ENCODE measurements around the gene CACNA1F.
"Not testable (repeated sequence)": the region's sequence is repeated elsewhere in the genome, so short reads cannot be mapped to it uniquely, and the experiment has no call there.

The CACNA1F gene

DNA sequence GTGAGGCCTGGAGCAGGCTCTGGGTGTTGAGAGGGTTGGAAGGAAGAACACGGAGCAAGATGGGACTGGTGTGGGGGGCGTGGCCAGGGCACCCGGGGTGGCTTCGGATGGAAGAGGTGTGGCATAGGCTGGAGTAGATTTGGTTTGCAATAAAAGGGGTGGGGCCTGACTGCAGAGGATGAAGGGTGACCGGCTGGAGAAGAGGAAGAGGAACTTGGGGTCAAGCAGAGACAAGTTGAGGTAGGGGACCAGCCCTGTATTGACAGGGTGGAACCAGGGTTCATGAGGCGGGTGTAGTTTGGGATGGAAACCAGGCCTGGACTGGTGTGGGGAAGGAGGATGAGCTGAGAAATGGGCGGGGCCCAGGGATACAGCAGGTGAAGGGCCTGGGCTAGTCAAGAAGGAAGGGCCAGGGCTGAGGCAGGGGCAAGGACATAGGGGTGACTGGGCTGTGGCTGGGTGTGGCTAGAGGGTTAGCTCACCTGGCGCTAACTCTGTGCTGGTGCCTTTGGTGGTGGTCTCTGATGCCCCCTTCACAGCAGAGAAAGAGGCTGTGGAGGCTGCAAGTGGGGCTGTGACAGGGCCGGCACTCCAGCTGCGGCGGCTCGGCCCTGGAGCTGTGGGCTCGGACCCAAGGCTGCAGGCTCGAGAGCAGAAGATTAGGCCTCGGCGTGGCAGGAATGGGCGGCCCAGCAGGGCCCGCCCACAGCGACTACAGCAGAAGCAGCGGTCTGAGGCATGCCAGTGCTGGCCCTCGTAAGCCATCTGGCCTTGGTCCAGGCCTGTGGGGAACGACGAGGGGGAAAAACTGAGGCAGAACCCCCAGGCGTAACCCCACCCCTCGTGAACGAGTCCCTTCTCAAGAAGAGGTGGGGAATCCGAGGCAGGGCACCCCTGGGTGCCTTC, 56.5 kb downstream of the CACNA1F start:
- no peak for DNase-seq (ENCODE audit: low read depth)

DNA sequence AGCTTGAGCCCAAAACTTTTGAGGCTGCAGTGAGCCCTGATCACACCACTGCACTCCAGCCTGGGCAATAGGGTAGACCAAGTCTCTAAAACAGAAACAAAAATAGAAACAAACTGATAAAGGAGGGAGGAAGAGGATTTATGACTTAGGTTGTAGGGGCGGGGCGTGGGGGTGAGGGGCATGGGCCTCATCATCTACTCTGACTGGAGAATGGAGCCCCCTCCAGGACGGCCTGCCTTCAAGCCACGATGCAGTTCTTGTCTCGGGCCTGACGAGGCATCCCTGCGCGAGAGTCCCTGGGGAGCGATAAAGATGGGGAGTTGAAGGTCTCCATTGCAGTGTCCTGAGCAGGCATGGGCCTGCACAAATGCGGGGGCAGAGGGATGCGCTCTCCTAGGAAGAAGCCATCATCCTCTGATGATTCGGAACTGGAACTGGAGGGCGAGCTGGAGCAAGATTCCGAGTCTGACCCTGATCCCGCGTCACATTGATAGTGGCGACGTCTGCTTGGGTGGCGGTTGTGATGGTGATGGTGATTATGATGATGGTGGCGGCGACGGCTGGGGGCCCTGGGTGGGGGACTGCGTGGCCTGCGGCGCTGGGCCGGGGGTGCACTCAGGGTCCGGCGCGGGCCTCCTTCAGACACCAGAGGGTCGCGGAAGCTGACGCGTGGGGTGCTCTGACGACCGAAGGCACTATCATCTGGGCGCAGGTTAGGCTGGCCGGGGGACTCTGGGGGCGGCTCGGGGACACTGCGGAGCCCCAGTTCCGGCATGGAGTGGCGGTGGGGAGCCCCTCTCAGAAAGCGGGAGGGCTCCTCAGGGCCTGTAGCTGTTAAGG, 57.5 kb downstream of the CACNA1F start:
- DNase-seq (ENCODE audit: low read depth): no peak

- no peak for DNase-seq (ENCODE audit: low read depth)
These were observed 58.4 kb downstream of the CACNA1F start for GRCh38 chrX:49174723-49175122.

DNA sequence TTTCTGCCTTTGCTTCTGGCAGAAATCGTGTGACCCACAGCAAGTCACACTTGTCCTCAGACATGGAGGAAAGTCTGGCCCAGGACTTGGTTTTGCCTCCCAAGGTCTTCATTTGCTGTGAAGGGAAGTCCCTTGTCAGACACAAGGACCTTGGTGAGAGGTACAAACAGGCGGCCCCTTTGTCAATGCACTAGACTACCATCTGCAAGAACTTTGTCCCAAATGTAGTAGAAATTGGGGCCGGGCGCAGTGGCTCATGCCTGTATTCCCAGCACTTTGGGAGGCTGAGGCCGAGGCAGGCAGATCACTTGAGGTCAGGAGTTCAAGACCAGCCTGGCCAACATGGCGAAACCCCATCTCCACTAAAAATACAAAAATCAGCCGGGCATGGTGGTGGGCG, 59.6 kb downstream of the CACNA1F start:
- DNase-seq (ENCODE audit: low read depth): not testable (repeated sequence)

- DNase-seq (ENCODE audit: low read depth): peak; percentile 58
These were observed 60.8 kb downstream of the CACNA1F start for GRCh38 chrX:49172280-49172780.

- DNase-seq (ENCODE audit: low read depth): peak; percentile 65
These were observed 61.3 kb downstream of the CACNA1F start, which contains the start of gene PLP2 for GRCh38 chrX:49171752-49172279. Gene PLP2, plus strand, starts transcription at chrX:49171898. Its CDS starts 103 bp downstream, at chrX:49172001.

- no peak for DNase-seq (ENCODE audit: low read depth)
These were observed 65.4 kb downstream of the CACNA1F start for GRCh38 chrX:49167740-49168108.

DNA sequence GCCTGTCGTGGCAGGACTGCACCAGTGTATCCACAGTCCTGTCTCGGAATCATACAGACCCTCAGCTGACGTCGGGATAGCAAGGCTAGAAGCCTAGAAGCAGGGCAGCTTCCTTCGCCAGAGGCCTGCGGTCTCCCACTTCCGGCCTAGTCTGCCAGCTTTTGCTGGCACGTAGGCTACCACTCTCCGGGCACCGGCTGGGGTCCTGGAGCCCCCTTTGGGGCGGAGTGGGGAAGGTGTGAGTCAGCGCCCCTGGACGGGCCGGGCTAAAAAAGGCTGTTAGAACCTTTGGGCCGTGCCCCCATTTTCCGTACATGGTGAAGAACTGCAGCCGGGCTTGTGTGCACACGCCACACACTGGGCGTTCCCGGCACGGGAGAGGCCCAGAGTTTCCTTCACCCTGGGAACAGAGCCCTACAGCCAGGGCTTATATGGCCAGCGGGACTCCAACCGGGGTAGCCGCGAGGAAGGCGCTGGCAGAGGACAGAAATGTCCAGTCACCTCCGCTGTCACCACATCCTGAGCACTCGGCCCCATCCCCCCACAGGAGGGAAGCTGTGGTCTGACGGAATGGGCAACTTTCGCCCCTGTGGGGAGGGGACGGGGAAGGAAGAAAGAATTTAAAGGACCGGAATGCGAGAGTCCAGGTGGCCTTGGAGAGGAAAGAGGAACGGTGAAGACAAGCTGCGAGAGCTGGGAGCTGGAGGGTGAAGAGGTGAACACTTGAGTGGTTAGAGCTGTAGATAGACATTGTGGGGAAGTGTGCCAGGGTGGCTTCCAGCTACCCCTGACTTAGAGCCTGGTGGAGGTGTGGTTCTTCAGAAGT, 66.0 kb downstream of the CACNA1F start:
- DNase-seq (ENCODE audit: low read depth): peak; percentile 62

GRCh38 chrX:49165901-49166881, 66.9 kb downstream of the CACNA1F start:
- DNase-seq (ENCODE audit: low read depth): peak; percentile 70

DNA sequence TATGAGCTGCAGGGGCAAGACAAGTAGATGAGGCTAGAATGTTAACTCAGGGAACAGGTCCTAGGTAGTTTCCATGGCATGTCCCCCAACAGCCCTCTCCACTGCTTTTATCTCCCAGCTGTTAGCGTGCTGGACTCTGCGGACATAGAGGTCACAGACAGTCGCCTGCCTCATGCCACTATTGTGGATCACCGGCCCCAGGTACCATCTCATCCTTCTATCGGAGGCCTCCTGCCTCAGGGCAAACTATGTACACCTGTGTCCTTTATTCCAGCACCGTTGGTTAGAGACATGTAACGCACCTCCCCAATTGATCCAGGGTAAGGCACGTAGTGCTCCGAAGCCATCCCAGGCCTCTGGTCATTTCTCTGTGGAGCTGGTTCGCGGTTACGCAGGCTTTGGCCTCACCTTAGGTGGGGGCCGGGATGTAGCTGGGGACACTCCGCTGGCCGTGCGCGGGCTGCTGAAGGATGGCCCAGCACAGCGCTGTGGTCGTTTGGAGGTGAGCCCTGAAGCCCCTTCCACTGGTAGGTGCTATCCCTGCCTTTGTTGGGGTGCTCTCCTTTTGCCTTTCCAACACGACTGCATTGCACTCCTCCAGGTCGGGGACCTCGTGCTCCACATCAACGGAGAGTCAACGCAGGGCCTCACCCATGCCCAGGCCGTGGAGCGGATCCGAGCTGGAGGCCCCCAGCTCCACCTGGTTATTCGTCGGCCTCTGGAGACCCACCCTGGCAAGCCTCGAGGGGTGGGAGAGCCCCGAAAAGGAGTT, 68.4 kb downstream of the CACNA1F start:
- no peak for DNase-seq (ENCODE audit: low read depth)

DNA sequence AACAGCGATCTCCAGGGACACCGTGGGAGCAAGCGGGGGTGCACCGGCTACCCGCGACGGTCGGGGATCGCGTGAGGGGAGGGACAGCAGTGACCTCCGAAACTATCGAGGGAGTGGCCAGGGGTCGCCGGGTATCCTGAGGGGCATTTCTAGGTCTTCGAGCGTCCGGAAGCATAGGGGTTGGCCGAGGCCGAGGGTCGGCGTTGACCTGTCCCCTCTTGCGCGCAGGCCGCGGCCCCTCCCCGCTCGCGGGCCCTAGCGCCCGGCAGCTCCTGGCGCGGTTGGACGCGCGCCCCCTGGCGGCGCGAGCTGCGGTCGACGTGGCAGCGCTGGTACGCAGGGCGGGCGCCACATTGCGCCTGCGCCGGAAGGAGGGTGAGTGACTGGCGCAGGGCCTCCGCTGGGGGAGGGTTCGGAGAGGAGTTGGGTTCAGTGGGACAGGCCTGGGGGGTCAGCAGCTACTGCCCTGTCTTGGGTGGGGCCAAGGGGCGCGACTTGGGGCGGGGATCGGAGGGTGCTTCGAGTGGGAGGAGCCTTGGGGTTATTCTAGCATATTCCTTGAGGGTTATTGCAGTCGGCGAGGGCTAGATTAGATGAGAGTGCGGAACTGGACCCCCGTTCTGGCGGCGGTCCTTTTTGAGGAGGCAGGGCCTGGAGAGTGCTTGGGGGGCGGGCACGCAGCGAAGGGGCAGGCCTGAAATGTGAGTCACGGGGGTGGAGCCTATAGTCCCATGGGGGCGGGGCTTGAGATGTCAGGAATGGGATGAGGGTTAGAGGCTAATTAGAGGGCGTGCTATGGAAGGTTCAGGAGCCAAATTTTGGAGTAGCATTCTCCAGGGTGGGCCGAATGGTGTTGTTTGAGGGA, 69.4 kb downstream of the CACNA1F start:
- DNase-seq (ENCODE audit: low read depth): peak; percentile 66

DNA sequence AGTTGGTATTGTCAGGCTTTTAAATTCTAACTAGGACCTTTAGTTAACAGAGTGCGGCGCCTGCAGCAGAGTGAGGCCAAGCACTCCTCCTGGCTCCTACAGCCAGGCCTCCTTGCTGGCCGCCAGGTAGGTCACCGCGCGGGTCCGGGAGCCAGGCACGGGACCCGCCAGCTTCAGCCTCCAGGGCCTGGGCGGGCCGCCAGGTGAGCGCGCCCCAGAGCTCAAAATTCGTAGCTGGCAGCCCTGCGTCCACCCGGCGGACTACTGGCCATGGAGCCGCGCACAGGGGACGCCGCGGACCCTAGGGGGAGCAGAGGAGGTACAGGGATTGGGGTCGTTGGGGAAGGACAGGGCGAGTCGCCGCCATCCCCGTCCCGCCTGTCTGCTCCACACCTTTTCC, 70.5 kb downstream of the CACNA1F start, which contains the start of gene MAGIX:
Gene MAGIX, plus strand, starts transcription at position 139 of the 400 bp plus-strand sequence. Its CDS starts 132 bp downstream, at position 271.
- no peak for DNase-seq (ENCODE audit: low read depth)

DNA sequence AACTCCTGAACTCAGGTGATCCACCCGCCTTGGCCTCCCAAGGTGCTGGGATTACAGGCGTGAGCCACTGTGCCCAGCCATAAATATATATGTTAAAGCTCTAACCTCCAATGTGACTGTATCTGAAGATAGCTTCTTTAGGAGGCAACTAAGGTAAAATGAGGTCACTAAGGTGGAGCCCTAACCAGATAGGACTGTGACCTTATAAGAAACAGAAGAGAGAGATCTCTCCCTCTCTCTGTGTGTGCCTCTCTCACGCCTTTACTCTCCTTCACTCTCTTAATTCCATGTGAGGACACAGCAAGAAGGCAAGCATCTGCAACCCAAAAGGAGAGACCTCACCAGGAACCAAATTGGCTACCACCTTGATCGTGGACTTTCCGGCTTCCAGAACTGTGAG, 71.5 kb downstream of the CACNA1F start:
- DNase-seq (ENCODE audit: low read depth): no peak

DNA sequence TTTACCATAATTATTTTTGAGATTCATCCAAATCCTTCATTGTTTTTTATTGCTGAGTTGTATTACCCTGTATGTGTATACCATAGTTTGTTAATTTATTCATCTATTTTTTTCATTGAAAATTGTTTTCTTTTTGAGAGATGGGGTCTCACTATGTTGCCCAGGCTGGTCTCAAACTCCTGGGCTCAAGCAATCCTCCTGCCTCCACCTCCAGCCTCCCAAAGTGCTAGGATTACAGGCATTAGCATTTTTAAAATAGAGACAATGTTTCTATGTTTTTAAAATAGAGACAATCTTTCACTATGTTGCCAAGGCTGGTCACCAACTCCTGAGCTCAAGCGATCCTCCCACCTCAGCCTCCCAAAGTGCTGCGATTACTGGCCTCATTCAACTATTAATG, 72.2 kb downstream of the CACNA1F start:
- DNase-seq (ENCODE audit: low read depth): no peak

DNA sequence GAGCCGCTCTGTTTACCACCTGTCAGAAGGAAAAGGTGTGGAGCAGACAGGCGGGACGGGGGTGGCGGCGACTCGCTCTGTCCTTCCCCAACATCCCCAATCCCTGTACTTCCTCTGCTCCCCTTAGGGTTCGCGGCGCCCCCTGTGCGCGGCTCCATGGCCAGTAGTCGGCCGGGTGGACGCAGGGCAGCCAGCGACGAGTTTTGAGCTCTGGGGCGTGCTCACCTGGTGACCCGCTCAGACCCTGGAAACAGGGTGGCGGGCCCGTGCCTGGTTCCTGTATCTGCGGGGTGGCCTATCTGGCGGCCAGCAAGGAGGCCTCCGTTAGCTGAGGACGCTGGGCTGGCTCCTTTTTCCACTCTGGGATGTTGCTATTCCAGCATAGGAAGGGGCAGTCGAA, 75.9 kb downstream of the CACNA1F start:
- DNase-seq (ENCODE audit: low read depth): no peak

DNA sequence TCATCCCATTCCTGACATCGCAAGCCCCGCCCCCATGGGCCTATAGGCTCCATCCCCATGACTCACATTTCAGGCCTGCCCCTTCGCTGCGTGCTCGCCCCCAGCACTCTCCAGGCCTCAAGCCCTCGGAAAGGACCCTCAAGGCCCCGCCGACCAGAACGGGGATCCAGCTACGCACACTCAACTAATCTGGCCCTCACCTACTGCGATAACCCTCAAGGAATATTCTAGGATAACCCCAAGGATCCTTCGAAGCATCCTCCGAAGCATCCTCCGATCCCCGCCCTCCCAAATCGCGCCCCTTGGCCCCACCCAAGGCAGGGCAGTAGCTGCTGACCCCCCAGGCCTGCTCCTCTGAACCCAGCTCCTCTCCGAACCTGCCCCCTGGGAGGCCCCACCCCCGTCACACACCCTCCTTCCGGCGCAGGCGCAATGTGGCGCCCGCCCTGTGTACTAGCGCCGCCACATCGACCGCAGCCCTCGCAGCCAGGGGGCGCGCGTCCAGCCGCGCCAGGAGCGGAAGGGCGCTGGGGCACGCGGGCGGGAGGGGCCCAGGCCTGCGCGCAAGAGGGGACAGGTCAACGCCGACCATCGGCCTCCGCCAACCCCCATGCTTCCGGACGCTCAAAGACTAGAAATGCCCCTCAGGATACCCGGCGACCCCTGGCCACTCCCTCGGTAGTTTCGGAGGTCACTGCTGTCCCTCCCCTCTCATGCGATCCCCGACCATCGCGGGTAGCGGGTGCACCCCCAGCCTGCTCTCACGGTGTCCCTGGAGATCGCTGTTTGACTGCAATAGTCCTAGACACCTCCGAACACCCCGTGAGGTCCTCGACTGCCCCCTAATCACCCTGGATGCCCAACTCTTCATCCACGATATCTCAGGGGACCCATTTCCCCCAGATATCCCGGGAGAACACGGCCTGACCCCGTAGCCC, 77.0 kb downstream of the CACNA1F start:
- DNase-seq (ENCODE audit: low read depth): peak; percentile 73

GRCh38 chrX:49155243-49155899, 77.8 kb downstream of the CACNA1F start:
- peak; percentile 17 for DNase-seq (ENCODE audit: low read depth)
